HG03135 (cell line): ENCODE measurements around the gene TSSC4.
A peak's percentile ranks its signal among the peaks of the same experiment; 100 is the strongest.

Experiments
- ATAC-seq: cut with Tn5 transposase; IDR thresholded peaks from one replicate; pipeline ENCODE4 v1.9.1; 2021; ENCODE audit warnings: mild to moderate bottlenecking, moderate library complexity; ENCODE audit not compliant: unreplicated experiment

The TSSC4 gene

DNA sequence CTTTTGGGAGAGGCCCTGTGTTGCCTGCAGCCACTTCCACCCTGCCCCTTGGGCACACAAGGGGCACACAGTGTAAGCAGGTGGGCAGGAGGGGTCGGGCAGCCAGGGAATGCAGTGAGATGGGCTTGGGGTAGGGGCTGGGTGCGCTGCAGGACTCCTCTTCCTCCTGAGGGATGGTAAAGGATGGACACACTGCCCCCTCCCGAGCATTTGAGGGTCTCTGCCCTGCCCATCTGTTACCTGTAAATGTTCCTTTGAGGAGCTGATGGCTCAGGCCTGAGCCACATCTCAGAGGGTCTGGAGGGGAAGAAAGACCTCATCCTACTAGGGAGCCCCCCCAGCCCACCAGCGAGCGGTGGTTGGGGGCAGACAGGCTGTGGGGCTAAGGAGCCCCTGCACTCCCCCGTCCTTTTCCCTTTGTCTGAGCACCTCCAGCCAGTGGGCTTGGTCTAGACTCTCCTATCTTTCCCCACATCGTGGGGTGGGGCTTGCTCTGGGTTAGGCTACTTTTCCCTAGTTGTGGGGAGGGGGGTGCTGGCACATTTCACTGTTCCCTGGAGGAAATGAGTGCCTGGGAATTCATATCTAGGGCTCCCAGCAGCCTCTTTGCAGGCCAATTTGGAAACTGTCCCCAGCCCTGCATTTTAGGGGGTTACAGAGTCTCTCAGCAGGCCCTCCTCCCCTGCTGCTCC, 1.7 kb upstream of the TSSC4 start:
- no peak for ATAC-seq

DNA sequence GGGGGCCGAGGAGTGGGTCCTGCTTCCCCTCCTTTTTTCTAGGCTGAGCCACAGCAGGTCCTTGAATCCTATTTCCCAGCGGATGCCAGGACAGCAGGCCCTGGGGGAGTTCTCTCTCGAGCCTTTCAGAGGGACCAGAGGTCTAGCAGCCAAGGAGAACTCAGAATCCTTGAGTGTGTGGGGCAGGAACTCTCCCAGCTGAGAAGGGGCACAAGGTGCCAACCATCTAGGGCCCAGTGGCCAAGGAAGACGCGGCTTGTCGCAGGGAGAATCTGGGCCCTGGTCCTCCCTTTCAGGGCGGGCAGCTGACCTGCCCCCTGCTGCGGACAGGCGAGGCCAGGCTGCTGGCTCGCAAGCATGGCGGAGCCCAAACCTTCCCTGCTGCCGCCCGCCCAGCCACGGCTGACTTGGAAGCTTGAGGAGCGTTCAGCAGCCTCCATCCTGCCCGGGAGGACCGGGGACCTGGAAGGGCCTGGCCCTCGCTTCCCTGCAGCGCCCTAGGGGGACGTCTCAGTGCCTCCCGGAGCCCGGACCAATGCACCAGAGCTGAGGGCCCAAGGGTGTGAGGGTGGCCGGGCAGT, 972 bp upstream of the TSSC4 start:
- peak; percentile 3 for ATAC-seq

DNA sequence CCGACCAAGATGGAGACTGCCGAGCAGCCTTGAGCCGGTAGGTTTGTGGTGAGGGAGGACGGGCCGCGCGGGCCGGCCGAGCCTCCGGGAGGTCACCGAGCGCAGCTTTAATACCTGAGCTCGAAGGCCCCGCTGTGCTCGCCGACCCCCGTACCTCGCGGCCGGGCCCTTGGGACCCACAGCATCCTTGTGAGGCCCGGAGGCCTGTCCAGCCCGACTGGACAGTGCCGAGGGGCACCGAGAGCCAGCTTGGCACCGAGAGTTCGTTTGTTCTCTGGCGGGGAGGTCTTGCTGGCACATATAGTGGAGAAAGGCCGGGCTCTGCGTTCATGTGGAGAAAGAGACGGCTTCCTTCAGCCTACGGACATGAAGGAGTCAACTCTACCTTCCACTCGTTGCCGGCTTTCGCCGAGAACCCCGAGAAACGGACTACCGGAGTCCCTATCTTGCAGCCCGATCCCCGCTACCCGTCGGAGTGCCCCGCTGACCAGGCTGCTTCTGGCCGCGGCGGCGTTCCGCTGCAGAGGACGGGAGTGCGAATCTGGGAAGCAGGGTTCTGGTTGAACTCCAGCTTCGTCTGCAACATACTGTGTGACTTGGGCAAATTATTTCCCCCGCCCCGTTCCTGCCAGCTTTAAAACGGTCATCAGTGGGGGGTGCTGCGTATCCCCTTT, 349 bp downstream of the TSSC4 start:
- ATAC-seq: peak; percentile 6

DNA sequence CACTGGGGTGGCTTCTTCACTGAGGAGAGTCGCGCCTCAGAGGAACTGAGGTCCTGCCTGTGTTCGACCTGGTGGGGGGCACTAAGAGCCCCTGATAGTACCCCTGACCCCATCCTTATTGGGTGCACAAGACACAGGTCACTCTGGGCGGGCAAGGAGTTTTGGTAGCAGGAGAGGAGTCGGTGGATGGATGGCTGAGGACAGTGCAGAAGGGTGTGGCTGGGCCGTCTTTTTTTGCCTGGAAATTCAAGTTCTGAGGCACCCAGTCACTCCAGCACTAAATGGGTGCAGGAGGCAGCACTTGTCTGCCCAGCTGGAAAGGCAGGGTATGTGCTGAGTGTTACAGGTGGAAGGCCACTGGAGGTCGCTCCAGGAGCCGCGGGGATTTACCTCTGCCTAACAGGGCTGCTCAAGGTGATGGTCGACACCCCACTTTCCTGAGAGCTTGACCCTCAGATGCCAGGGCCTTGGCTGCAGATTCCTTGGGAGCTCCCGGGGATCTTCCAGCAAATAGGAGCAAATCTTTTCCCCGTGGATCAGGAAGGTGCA, 960 bp downstream of the TSSC4 start:
- no peak for ATAC-seq

DNA sequence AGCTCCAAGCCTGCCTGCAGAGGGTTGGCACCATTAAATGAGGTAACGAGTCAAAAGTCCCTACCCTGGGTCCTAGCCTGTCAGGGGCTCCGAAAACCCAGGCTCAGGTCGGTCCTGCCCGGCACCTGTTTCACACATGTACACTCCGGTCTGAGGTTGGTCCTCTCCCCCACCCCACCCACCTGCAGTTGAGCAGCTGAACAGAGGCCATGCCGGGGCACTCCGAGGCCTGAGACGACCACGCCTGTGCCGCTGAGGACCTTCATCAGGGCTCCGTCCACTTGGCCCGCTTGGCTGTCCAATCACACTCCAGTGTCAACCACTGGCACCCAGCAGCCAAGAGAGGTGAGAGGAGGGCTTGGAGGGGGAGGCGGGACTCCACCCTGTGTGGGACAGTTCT, 1.6 kb downstream of the TSSC4 start:
- ATAC-seq: no peak

DNA sequence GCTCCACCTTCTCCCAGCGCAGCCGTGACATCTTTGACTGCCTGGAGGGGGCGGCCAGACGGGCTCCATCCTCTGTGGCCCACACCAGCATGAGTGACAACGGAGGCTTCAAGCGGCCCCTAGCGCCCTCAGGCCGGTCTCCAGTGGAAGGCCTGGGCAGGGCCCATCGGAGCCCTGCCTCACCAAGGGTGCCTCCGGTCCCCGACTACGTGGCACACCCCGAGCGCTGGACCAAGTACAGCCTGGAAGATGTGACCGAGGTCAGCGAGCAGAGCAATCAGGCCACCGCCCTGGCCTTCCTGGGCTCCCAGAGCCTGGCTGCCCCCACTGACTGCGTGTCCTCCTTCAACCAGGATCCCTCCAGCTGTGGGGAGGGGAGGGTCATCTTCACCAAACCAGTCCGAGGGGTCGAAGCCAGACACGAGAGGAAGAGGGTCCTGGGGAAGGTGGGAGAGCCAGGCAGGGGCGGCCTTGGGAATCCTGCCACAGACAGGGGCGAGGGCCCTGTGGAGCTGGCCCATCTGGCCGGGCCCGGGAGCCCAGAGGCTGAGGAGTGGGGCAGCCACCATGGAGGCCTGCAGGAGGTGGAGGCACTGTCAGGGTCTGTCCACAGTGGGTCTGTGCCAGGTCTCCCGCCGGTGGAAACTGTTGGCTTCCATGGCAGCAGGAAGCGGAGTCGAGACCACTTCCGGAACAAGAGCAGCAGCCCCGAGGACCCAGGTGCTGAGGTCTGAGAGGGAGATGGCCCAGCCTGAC, 2.5 kb downstream of the TSSC4 start:
- no peak for ATAC-seq

DNA sequence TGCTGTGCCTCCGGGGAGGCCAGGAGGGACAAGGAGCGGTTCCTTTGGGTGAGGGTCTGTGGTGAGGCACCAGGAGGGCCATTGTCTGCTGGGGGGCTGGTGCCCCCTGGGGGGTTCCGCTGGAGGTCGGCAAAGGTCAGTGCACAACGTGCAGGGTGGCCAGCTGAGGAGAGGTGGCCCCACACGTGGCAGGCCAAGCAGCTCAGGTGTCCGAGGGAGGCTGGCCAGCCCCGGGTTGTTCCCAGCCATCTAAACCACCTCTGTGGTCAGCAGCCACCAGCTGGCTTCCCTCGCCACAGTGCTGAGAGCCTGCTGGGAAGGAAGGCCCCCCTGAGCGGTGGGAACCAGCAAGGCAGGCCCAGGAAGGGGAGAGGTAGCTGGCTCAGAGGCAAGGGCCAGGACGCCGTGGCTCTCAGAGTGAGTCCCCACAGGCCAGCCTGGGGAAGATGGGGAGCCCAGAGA, 4.2 kb downstream of the TSSC4 start:
- ATAC-seq: no peak

DNA sequence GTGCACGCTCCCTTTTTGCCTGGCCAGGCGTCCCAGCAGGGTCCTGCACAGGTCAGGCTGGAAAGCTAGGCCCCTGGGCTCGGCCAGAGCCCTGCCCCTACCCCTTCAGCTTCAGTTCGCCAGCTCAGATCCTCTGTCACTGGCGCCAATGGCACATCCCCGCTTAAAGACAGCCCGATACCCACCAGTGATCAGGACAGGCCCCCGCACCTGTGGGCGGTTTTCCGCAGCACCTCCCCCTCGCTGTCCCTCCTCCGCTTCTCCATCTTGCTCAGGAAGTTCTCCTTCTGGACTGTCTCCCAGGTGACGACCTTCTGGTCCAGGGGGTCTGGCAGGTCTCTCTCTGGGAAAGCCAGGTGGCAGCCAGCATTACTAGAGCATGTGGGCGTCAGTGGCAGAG, 5.9 kb downstream of the TSSC4 start:
- no peak for ATAC-seq

DNA sequence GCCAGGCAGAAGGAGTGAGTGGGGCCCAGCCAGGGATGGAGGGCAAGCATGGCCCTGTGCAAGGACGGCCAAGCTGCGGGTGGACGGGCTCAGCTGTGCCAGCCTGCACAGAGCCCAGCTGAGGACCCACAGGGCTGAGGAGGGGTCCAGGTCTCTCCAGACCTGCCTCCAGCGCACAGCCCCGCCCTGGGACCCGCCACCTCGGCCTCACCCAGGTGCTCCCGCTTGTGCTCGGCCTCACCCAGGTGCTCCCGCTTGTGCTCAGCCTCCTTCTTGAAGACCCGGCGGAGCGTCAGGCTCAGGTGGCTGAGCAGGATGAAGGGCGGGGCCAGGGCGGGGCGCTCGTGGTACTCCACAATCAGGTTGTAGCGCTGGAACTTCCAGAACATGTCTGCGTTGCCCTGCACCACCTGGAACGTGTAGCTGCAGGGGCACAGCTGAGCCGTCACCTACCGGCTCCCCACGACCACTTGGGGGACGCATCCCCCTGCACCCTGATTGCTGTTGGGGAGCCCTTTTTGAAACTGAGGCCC, 6.4 kb downstream of the TSSC4 start:
- no peak for ATAC-seq

DNA sequence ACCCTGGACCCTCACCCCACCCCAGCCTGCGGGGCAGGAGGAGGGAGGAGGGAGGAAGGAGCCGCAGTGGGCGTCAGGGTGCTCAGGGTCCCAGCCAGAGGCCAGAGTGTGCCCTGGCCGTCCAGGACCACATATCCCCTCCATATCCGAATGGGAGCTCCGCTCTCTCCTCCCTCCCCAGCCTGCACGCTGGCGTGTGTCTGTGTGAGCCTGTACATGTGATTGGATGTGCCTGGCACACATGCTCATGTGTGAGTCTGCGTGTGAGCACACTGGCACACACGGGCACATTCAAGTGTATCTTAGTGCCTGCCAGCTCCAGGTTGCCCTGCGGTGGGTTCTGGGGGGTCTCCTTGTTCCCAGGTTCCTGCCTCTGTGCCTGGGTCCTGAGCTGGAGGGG, 8.1 kb downstream of the TSSC4 start:
- ATAC-seq: no peak

DNA sequence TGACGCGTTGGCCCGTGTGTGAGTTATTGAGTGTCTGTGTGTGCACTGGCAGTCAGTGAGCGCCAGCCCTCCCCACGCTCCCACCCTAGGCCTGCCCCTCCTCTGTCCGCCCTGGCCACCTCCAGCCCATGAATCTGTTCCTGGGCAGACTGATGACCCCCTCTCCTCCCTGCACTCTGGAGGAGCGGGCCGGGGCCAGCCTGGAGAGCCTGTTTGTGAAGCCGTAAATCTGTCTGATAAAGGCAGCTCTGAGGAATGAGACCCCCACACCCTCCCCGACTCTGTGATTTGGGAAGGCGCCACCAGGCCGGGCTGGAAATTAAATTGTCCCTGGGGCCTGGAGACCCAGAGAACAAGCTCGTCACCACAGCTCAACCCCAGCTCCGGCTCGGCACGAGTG, 8.6 kb downstream of the TSSC4 start:
- no peak for ATAC-seq

DNA sequence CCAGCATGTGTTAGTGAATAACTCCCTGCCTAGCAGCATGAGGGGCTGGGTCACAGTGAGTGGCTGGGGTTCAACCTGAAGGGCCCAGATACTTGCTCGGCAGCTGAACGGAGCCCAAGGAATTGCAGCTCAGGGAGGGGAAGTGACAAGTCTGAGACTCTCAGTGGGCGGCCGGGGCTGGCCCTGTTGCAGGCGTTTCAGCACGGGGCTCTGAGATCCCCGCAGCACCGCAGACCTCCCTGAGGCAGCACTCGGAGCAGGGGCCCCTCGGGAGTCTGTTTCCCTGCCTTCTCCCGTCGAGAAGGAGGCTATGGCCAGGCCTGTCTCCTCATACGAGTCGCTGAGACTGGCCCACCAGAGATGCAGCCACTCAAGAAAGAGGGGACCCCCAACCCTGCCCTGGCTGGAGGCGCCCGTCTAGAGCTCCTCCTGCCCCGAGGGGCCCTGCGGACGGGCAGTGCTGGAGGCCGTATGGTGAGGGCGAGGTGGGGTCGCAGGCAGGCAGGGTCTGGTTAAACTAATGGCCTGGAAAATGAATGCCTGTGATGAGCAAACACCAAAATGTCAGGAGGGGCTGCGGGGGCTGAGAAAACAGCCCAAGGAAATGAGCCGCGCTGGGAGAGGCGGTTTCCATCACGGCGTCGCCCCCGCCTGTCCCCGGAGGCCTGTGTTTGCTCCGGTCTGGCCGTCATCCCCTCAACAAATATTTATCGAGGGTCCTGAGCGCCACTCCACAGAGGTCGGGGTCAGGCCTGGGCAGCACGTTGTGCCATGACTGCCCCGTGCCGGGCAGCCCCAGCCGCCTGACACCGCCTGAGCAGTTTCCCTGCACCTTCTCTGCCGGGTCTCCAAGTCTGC, 9.3 kb downstream of the TSSC4 start:
- ATAC-seq: no peak

DNA sequence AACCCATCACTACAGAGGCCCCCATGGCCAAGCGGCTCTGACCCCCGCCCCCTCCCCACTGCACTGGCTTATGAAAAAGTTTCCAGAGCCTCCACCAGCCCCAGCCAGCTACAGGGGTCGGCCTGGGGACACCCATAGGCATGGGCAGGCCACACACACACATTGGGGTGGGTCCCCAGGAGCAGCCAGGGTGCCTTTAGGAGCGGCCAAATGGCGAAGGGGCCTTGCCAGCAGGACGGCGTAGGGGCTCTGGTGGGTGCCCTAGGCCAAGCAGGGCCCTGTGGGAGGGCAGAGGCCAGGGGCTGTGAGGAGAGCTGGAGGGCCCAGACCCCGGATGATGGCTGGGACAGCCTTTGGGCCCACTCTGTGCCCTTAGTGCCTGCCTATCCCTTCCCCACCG, 10.1 kb downstream of the TSSC4 start:
- no peak for ATAC-seq

DNA sequence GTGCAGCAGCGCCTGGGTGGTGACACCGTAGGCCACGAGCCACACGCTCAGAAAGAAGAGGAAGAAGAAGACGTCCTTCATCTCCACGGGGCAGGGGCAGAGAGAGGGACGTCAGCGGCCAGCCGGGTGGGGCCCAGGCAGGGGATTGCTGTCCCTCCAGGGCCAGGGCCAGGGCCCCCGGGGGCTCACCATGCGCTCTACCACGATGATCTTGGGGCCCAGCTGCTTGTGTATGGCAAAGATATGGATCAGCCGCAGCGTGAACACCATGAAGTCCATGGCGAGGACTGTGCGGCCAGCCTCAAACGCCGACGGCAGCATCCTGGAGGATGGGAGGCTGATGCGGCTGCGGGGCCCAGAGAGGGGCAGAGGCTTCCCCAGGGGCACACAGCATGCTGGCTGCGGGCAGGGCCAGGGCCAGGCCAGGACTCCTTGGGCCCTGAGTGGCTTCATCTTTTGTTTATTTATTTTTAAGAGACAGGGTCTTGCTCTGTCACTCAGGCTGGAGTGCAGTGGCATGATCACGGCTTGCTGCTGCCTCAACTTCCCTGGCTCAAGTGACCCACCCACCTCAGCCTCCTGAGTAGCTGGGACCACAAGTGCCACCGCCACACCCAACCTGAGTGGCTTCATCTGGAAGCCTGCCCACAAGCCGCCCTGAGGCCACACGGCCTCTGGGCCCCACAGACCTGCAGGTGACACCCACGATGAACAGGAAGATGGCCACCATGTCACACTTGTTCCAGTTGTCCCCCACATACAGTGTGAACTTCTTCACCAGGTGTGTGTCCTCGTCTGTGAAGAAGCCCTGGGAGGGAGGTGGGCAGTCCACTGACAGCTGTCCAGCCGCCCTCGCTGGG, 11.1 kb downstream of the TSSC4 start:
- ATAC-seq: no peak

DNA sequence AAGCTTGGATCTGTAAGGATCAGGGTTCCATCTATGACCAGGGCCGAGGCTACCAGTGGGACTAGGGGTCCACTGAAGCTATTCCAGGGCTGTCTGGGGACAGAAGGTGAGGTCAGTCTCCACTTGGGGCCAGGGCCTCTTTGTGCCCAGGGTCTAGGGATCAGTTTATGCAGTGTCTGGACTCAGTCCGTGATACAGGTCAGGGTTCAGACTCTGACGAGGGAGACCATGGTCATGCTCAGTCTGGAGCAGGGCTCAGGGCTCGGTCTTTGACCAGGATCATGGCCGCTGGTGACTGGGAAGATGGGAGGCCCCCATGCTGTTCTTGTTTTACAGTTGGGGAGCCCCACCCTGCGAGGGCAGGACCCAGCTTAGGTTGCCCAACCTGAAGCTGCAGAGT, 11.8 kb downstream of the TSSC4 start:
- no peak for ATAC-seq

DNA sequence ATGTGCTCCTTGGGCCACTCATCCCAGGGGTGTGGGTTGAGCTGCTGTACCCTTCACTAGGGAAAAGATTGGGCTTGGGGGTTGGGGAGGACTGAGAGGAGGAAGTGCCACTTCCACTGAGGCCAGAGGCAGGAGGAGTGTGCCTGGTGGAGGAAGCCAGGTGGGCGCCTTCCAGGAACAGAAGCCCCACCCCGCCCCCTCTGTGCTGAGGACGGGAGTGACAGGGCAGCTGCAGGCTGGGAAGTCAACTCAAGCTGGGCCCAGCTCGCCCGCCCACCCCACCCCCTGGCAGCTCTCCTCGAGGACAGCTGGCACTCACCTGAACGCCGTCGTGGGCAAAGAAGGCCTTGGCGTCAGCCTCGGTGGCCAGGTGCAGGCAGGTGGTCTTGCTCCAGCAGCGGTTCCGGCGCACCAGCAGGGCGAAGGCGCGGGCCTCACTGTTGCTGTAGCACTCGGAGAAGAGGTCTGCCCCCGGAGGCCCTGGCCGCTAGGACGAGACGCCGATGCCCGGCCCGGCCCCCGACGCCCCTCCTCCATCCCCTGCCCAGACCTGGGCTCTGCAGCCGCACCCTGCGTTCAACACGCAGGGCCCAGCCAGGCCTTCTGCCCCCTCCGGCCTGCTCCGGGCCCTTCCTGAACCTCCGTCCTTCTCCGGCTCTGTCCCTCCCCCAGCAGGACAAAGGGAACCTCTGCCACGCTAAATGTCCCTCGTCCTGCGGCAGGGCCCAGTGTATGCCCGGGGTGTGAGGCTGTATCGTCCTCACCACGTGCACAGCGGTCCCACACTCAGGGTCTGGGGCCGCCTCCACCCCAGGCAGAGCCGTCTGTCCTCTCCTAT, 13.4 kb downstream of the TSSC4 start:
- no peak for ATAC-seq

DNA sequence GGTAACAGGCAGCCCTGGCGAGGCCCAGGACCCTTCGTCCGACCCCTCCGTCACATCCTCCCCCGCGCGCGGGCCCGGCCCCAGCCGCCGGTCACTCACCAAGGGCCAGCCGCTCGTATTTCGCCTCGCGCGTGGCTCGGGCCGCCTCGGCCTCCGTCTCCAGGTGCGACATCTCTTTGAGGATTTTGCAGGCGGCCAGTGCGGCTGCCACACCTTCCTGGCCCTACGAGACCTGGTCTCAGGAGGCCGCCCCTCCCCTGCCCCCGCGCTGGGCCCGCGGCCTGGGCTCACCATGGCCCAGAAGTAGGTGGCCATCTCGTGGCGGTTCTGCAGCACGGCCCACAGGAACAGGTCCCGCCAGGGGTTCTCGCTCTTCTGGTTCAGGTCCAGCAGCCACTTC, 14.1 kb downstream of the TSSC4 start:
- no peak for ATAC-seq

DNA sequence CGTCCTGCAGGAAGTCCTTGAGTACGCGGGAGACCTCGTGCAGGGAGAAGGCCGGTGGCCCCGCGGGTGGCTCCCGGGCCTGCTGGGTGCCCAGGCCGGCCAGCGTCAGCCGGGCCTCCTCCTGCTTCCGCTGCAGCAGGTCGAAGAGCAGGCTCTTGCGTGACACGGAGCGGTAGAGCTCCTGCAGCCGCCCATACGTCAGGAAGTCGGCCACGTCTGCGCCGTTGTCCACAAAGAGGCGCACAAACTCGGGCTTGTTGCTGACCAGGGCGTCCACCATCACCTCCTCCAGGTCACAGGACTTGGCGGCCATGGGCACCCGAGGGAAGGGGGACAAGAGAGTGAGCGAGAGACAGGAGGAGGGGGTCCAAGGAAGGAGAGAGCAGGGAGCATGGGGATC, 14.6 kb downstream of the TSSC4 start:
- no peak for ATAC-seq
